Esophagus muscularis mucosa (tissue), 4 donors: ENCODE measurements around the gene S100A7A.

Experiments used
- CTCF ChIP-seq, 3 experiments: fragments of 200-600 bp in 2 of 3; fragments of 450-650 bp in 1 of 3; sonication (generic) in 2 of 3; IDR thresholded peaks; one replicate each; pipeline ENCODE4 v1.5.1; 2017 to 2019; ENCODE audit warnings: antibody characterized with exemption in 3 of 3, mild to moderate bottlenecking in 2 of 3, moderate library complexity in 1 of 3
- EP300 ChIP-seq: sonication (generic); formaldehyde crosslinking; IDR thresholded peaks from one replicate; pipeline ENCODE4 v1.6.1; 2017; ENCODE audit warnings: antibody characterized with exemption
- POLR2A ChIP-seq: fragments of 450-650 bp; IDR thresholded peaks from one replicate; pipeline ENCODE4 v1.6.1; 2017; ENCODE audit warnings: antibody characterized with exemption, moderate library complexity, mild to moderate bottlenecking, low read depth
- POLR2AphosphoS5 ChIP-seq, 2 donors: sonication (generic); formaldehyde crosslinking; IDR thresholded peaks; one replicate each; pipeline ENCODE4 v1.6.1; 2017; ENCODE audit warnings: antibody characterized with exemption in 2 of 2

GRCh38 chr1:153422450-153423068 is 6.2 kb downstream of the S100A7A start:
- TF ChIP-seq CTCF (IDR thresholded peaks at IDR 0.05) (no peak), EP300 (no peak), POLR2A (no peak), POLR2AphosphoS5 (IDR thresholded peaks at IDR 0.05) (no peak)
